HG03175 (cell line): Measurements from ENCODE around the gene CNGB1.
"Not testable (repeated sequence)": the region's sequence is repeated elsewhere in the genome, so short reads cannot be mapped to it uniquely, and the experiment has no call there.

ENCODE experiments used
- ATAC-seq: cut with Tn5 transposase; IDR thresholded peaks from one replicate; pipeline ENCODE4 v1.9.1; 2021; ENCODE audit warnings: mild to moderate bottlenecking, moderate library complexity; ENCODE audit not compliant: unreplicated experiment

CNGB1 gene

DNA sequence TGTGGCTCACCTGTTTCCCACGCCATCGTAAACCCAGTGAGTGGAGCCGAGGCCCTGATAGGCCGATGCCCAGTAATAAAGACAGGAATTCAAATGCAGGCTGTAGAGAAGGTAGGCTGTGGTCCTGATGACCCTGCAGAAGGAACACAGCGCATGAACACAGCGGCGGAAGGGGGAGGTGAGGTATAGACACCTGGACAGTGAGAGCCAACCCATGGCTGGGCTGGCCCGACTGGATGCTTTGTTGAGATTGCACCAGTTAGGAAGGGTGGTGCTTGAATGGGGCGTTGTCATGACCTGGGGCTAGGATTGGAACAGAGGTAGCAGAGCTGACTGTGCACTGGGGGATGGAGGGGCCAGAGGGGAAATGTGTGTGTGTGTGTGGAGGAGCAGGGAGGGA is 59.2 kb downstream of the CNGB1 start:
- ATAC-seq = no peak

DNA sequence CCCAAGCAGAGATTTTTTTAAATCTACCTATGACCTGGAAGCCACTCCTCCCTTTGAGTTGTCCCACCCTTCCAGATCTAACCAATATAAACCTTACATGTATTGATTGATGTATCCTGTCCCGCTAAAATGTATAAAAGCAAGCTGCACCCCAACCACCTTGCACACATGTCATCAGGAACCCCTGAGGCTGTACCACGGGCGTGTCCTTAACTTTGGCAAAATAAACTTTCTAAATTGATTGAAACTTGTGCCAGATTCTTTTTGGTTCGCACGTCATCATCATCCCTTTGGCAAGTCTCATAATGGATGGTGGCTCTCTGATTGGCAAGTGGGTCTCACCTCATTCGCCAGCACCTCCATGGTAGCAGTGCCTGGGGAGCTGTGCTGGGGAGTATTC is 60.2 kb downstream of the CNGB1 start:
- ATAC-seq = no peak

DNA sequence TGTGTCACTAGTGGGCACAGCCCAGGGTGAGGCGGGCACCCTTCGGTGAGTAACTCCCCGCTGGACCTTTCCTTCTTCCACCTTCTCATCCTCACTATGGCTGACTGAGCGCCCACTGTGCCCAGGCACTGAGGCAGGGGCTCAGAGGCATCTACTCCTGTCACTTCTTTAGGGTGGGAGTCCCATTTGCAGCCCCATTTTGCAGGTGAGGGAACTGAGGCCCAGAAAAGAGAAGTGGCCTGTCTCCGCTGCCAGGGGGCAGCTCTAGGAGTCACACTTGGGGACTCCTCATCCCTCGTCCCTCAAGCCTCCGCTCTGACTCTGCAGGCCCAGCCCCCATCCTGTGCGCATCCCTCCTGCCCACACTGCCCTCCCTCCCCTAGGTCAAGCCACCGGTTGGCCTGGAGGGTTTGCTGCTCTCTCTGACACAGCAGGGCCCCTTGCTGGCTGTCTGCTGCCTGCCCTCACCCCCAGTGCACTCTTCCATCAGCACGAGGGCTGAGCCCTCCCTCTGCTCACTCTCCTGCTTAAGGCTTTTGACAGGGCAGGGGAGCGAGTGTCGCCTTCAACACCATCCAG is 62.4 kb downstream of the CNGB1 start:
- no peak for ATAC-seq

DNA sequence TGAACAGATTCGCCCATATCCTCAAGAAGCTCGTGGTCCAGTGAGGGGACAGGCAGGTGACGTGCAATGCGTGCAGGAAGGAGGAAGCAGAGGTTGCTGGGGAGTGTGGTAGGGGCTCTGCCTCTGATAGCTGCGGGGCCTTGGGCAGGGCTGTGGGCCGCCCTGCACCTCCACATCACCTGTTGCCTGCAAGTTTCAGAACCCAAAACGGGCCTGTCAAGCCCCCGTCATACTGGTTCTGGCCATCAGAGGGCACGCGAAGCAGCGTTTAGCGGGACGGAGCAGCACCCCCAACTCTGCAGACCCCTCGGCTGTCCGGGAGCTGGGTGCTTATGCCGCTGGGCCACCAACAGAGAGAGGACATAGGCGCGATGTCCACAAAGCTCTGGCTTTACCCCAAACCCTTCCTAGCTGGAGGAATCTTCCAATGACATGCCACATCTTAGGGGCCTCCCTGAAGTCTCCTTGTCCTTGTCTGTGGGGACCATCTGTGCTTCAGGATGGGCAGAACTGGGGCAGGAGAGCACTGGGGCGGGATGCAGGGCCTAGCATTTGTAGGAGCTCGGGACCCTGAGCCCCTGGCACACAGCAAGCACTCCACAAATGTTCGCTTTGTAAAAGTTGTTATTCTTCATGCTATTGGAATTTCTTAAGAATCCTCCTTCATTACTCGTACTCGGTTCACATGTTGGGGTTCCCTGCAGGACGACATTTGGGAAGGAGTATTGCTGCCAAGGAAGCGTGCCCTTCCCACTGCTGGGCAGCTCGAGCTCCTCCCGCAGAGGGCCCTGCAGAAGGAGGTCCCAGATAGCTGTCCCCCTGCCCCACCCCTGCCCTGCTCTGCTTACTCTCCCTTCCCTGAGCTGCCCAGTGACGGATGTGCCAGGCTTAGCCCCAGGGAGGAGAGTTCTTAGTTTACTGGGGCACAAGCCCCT is 64.3 kb downstream of the CNGB1 start:
- no peak for ATAC-seq

DNA sequence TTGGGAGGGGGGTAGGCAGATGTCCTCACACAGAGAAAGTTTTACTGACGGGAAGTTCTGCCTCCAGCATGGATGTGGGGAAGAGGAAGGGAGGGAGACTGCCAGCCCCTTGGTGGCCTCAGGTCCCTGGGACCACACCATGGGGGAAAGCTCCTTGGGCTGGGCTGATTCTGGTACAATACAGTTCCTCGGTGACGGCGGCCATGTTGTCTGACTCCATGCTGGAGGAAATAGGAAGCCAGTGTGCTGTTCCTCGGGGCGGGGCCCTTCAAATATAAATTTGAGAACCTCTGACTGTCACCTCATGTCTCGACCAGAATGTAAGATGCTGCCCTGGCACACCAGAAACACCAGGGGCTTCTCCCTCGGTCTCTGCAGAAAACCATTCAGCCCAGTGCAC is 66.8 kb downstream of the CNGB1 start:
- no peak for ATAC-seq

DNA sequence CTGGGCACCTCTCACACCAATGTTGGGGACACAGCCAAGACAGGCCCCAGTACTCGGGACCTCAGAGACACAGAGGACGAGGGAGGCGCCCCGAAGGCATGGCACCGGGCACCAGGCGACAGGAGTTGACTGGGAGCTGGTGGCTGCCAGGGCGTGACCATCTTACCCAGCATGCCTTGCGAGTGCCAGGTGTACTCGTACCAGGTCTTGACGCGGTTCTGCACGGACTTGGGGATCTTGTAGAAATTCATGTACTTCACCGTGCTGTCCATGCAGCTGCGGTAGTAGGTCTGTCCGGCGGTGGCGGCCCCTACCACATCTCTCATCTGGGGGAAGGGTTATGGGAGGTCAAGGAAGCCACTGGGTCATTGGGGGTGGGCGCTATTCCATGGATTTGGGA is 67.3 kb downstream of the CNGB1 start:
- ATAC-seq = no peak

DNA sequence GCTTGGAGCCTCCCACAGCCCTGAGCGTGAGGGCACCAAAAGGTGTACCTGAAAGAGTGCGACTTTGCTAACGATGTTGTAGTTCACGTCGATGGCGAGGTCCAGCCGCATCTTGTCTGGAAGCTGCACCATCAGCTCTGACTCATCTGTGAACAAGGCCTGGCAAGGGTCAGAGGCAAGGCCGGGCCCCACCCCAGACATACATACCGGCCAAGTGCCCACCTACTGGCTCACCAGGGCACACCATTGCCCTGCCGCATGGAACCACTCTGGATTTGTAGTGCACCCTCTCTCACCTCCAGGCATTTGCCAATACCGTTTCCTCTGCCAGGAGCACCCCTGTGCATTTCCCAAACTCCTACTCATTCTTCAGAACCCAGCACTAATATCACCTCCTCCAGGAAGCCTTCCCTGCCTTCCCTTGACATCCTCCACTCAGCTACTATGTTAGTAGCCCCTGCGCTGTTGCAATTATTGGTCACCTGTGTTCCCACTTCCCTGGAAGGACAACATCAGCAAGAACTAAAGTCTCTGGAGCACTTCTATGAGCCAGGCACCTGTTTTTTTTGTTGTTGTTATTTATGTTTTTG is 69.4 kb downstream of the CNGB1 start:
- no peak for ATAC-seq

DNA sequence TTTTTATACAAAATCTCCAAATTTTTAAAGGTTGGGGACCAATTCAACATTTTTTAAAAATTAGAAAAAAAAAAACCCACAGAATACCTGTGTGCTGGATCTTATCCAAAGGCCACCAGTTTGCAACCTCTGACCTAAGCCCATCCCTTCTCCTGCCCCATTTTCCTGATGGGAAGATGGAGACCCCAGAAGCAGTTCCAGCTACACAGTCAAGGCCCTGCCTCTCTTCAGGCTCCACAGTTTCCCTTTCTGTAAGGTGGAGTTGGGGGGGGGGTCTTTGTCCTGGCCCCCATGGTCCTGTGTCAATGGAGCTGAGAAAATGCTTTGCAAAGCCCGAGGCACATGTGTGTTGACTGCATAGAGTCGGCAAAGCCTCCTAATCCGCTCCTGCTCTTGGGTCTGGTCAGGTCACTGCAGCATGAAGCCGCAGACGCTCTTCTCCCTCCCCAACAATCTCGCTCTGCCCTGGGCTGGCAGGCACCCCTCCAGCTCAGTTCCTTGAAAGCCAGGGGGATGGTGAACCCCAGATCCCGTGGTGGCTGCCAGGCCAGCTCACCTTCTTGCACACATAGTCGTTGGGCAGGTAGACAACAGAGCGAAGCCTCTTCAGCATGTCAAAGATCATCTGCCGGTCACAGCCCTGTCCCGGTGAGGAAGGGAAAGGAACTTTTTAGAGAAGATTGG is 70.0 kb downstream of the CNGB1 start:
- ATAC-seq = no peak

DNA sequence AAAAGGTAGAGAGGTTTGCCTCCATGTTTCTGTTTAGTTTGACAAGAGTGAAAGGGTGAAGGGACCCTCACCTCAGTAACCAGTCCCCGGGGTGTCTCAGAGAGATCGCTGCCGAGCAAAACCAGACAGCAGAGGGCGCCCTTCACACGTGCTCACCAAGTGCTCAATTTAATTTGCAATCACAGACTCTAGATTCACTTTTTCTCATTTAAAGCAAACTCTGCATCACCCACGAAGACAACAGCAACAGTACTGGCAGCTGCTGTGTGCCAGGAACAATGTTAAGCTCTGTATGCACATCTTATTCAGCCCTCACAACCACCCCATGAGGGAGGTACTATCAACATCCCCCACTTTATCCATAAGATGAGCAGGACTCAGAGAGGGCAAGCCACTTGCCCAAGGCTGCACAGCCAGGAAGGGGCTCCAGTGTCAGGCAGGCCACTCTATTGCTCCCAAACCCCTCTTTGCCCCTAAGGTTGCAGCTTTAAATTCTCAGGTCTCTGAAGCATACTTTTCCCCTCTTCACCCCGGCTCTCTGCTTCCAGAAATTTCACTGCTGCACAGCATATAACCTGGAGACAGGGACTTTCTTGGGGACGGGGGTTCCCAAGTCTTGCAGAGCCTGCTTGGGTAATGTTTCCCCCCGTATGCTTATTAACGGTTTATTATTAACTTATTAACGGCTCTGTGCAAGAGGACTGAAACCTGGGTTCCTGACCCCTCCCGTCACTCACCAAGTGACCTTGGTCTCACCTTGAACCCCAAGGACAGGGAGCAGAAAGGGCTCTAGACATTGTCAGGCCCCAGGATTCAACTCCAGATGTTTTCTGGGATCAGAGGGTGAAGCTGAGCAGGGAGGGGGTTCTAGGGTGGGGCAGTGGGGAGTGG is 70.9 kb downstream of the CNGB1 start:
- ATAC-seq = no peak

DNA sequence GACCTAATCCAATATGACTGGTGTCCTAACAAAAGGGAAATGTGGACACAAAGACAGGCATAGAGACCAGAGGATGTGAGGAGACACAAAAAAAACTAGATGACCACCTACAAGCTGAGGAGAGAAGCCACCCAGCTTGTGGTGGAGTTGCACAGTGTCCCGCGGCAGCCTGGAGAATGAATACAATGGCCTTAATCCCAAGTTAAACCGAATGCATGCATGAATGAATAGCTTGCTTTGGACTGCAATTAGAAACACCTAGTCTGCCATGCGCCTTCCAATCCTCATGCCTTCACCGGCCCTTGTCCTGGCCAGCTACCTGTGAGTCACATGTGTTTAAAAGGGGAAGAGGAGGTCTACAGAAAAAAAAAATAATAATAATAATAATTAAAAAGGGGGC is 72.0 kb downstream of the CNGB1 start:
- no peak for ATAC-seq

DNA sequence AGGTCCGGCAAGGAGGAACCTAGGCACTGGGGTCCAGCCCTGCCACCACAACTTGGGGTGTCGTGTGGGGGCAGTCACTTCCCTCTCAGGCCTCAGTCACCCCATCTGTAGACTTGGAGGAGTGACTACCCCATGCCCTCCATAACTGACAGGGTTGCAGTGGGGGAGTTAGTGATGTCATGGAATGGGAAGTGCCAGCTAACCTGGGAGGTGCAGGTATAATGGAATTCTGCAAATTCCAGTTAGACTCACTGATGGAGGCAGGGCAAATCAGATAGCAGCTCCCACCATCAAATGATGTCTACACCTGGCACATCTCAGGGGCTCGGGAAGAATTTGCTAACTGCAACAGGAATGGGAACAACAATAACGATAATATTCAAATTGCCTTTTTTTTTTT is 72.9 kb downstream of the CNGB1 start:
- ATAC-seq = no peak

DNA sequence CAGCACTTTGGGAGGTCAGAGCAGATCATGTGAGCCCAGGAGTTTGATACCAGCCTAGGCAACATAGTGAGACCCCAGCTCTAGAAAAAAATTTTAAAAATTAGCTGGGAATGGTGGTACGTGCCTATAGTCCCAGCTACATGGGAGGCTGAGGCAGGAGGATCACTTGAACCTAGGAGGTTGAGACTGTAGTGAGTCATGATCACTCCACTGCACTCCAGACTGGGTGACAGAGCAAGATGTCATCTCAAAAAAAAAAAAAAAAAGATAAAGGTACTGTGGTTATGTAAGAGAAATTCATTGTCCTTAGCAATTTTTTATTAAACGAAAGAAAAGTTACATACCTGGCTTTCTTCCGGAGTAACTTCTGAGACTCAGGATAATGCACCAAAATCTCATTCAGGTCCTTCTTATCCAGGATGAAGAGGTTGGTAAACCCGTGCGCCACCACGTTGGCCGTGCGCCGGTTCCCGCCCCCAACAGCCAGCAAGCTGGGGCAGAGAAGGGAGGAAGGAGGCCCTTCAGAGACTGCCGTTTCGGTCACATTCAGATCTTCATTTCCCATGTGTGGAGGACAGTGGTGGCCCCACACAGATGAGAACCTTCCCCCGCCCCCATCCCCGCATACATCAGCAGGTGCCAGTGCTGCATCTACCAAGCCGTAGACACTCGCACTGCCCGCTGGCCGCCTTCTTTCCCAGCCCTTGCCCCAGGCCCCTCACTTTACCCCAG is 73.7 kb downstream of the CNGB1 start:
- no peak for ATAC-seq

DNA sequence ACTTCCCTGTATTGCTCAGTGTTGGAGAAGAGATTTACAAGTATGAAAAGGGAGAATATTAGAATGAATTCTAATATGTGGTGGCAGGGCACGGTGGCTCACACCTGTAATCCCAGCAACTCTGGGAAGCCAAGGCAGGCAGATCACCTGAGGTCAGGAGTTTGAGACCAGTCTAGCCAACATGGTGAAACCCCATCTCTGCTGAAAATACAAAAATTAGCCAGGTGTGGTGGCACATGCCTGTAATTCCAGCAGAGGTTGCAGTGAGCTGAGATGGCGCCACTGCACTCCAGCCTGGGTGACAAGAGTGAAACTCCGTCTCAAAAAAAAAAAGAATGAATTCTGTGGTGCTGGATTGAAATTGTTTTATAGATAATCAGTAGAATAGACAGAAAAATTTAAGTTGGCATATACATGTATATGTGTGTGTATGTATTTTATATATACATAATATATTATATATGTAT is 75.8 kb downstream of the CNGB1 start:
- not testable (repeated sequence) for ATAC-seq

DNA sequence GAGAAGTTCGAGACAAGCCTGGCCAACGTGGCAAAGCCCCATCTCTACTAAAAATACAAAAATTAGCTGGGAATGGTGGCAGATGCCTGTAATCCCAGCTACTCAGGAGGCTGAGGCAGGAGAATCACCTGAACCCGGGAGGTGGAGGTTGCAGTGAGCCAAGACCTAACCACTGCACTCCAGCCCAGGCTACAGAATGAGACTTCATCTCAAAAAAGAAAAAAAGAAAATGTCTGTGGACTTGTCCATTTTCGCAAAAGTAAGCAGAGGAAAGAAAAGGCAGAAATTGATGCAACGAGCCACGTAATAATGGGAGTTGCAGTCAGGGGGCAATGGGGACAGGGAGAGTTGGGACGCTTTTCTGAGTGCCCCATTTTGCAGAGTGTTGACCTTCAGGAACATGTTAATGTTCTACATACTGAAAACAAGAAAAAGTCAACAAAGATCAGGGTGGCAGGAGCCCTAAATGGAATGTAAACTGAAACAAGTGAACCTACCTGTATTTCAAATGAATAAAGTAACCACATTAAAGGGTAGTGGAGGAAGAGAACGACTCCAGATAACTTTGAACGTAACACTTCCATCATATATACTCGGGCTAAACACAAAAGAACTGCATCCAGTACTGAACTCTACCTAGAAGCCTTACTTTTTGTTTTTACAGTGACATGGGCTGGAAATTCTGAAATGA is 76.4 kb downstream of the CNGB1 start:
- ATAC-seq = no peak

DNA sequence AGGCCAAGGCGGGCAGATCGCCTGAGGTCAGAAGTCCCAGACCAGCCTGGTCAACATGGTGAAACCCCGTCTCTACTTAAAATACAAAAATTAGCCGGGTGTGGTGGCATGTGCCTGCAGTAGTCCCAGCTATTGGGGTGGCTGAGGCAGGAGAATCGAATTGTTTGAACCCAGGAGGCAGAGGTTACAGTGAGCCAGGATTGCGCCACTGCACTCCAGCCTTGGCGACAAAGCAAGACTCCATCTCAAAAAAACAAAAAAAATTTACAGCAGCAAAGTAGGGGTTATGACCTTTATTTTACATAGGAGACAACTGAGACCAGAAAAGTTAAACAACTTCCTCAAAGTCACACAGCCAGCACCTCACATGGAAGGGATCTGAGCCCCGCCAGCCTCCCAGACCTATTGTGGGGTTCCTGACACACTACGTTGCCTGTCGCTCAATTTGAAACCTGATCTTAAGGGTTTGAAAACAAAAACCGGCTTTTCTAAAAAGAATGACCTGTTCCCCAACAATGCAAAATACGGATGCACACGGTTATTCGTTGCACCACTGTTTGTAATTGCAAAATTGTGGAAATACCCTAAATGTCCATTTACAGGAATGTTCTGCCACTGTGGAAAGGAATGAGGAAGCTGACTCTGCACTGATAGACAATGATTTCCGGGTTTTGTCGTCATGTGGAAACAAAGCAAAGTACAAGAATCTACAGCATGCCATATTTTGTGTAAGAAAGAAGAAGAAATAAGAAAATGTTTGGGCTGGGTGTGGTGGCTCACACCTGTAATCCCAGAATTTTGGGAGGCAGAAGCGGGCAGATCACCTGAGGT is 77.2 kb downstream of the CNGB1 start:
- ATAC-seq = no peak

DNA sequence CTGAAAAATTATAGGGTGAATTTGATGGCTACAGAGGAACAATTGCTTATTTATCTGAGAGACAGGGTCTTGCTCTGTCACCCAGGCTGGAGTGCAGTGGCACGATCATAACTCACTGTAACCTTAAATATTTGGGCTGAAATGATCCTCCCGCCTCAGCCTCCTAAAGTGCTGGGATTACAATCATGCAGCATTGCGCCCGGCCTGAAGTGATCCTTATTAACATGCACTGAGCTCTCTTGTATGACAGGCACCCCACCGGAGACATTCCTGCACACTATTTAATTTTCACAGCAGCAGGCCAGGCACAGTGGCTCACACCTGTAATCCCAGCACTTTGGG is 77.7 kb downstream of the CNGB1 start:
- ATAC-seq = no peak

DNA sequence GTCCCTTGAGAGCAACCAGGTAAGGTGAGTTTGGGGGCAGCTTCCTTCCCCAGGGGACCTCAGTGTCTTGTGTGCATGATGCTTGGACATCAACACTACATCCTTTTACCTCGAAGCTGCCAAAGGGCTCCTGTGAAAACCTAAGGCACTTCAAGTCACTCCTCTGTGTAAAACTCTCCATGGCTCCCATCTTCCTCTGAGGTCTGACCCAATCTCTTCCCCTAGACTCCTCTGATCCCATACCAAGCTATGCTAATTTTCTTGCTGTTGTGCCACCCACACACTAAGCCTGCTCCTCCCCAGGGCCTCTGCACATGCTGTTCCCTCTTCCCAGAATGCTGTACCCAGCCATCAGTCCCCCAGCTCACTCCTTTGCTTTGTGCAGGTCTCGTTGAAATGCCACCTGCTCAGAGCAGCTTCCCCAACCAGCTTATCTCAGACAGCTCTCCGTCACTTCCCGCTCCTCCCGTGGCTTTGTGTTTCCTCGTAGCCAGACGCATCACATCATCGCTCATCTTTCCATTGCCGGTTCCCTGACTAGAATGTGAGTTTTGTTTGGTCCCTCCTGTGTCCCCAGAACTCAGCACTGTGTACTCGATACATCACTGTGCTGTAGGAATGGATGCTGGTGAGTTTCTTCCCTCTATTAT is 78.4 kb downstream of the CNGB1 start:
- ATAC-seq = no peak

DNA sequence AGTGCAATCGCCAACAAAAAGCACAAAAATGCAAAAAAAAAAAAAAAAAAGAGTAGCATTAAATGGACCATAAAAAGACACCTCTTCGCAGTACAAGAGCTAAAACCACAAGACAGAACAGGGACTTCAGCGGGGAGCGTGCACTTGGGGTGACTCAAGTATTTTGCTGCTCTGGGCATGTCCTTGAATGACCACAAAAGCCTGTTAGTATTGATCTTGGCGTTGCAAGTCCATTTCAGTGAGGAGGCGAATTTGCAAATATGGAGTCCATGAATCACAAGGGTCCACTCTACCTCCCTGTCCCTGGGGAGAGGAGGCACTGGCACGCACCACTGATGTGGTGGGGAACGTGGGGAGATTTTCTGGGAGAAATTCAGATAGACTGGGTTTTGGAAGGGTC is 78.9 kb downstream of the CNGB1 start:
- no peak for ATAC-seq
